Aorta (tissue), 5 donors: ENCODE results near the gene TNRC18. TPM values are rescaled to one million over a fixed set of nuclear protein-coding genes. Genes with fewer than 3 reads are reported as not detected.
"Not testable (repeated sequence)": the region's sequence is repeated elsewhere in the genome, so short reads cannot be mapped to it uniquely, and the experiment has no call there.

Experiments
- ATAC-seq: fragments of 200-7000 bp; cut with Tn5 transposase; one replicate; pipeline ENCODE4 v1.9.1; 2022; ENCODE audit warnings: moderate library complexity; ENCODE audit not compliant: low FRiP score
- DNase-seq, 2 donors: peaks; one replicate each; pipeline ENCODE4 v3.0.0-alpha.2; 2020
- H3K27ac ChIP-seq, 2 donors: one replicate each; pipeline ENCODE4 v1.5.1; 2013; ENCODE audit warnings: low read length in 2 of 2, mild to moderate bottlenecking in 2 of 2, moderate library complexity in 2 of 2, control low read depth in 1 of 2, inconsistent platforms in 1 of 2, low read depth in 1 of 2
- H3K27me3 ChIP-seq, 2 donors: one replicate each; pipeline ENCODE4 v1.6.1; 2013; ENCODE audit warnings: control low read depth in 1 of 2, low read length in 1 of 2, mild to moderate bottlenecking in 1 of 2, moderate library complexity in 1 of 2; ENCODE audit not compliant: insufficient read depth in 2 of 2, control insufficient read depth in 1 of 2
- H3K36me3 ChIP-seq, 2 donors: one replicate each; pipeline ENCODE4 v1.6.1; 2013; ENCODE audit warnings: control low read depth in 1 of 2, low read length in 1 of 2, mild to moderate bottlenecking in 1 of 2; ENCODE audit not compliant: insufficient read depth in 2 of 2, control insufficient read depth in 1 of 2
- H3K4me1 ChIP-seq, 2 donors: one replicate each; pipeline ENCODE4 v1.6.1; 2013; ENCODE audit warnings: low read length in 2 of 2, control low read depth in 1 of 2, mild to moderate bottlenecking in 1 of 2, moderate library complexity in 1 of 2; ENCODE audit not compliant: insufficient read depth in 2 of 2, control insufficient read depth in 1 of 2
- H3K4me3 ChIP-seq, 2 donors: one replicate each; pipeline ENCODE4 v1.5.1; 2013; ENCODE audit warnings: low read length in 2 of 2, control low read depth in 1 of 2, mild to moderate bottlenecking in 1 of 2
- H3K9me3 ChIP-seq: one replicate; pipeline ENCODE4 v1.6.1; 2013; ENCODE audit warnings: mild to moderate bottlenecking, low read length; ENCODE audit not compliant: control insufficient read depth
- WGBS, 2 donors: extraction: QIAGEN DNeasy Blood & Tissue Kit; methylation state at CpG; one replicate each; pipeline ENCODE4 v1.1.7; 2013; 5-methylcytosine and 5-hydroxymethylcytosine counted together
- intact Hi-C, 2 donors: fragments of 100-400 bp; cut with DNase I; formaldehyde crosslinking; loops; one replicate each; pipeline versions ENCODE4 v1.14.2 to v1.15.0; 2022
- polyA plus RNA-seq, 2 donors: library from polyadenylated mRNA; stranded (reverse); fragments of 200-250 nt; gene quantifications; one replicate each; pipeline ENCODE4 v1.2.3, GENCODE V29; 2013
- total RNA-seq, 2 donors: library from RNA; stranded (reverse); fragmentation: NEBNext Ultra II Directional; extraction: Animal tissue kit (Norgen Biotek cat#: 25700); gene quantifications; one replicate each; pipeline ENCODE4 v1.2.1, GENCODE V29; 2021
- donor health status: healthy with polysubstance abuse.
- donor health status: Bipolar disorder and iron deficiency.
- donor health status: DM: no; HTN: no; CAD: no.
- donor health status: DM: no; HTN: no; CAD: no.
- donor health status: DM: yes; HTN: yes; CAD: no.

TNRC18 gene
- total and polyA plus RNA-seq, 4 donors = 41.8 to 132 (median 78.2) TPM

- Histone ChIP-seq H3K27me3 (no peaks in the 10 kb centered on the region), H3K4me3 (no peak overlapping the region), H3K4me1 (no peaks in the 10 kb centered on the region), H3K9me3 (no peaks in the 10 kb centered on the region), H3K27ac (no peak overlapping the region), H3K36me3 (no peaks in the 10 kb centered on the region)
- DNase-seq (no peak), ATAC-seq (no peak)
- intact Hi-C loops = no loop called here
- WGBS, 2 donors = 84 to 90% methylated on average over 4 of the region's 4 CpGs
These were observed 143.9 kb downstream of the TNRC18 start for GRCh38 chr7:5279734-5280133.

GRCh38 chr7:5278766-5279165 is 144.9 kb downstream of the TNRC18 start:
- H3K27ac ChIP-seq = no peak overlapping the region
- 7 to 9% methylated on average over 7 of the region's 7 CpGs for WGBS, 2 donors
- no peak overlapping the region for H3K4me3 ChIP-seq
- no peaks in the 10 kb centered on the region for H3K27me3 ChIP-seq
- H3K4me1 ChIP-seq = no peaks in the 10 kb centered on the region
- no peaks in the 10 kb centered on the region for H3K9me3 ChIP-seq
- ATAC-seq (no peak), DNase-seq (no peak)
- intact Hi-C loops = no loop called here
- H3K36me3 ChIP-seq = no peaks in the 10 kb centered on the region

GRCh38 chr7:5276611-5277010 is 147.0 kb downstream of the TNRC18 start:
- no peaks in the 10 kb centered on the region for H3K9me3 ChIP-seq
- no peaks in the 10 kb centered on the region for H3K36me3 ChIP-seq
- no peak overlapping the region for H3K4me3 ChIP-seq
- 80 to 83% methylated on average over 15 of the region's 15 CpGs for WGBS, 2 donors
- DNase-seq = no peak
- H3K27ac ChIP-seq = no peak overlapping the region
- no peaks in the 10 kb centered on the region for H3K4me1 ChIP-seq
- ATAC-seq = no peak
- H3K27me3 ChIP-seq = no peaks in the 10 kb centered on the region
- intact Hi-C loops = no loop called here

- H3K27me3 ChIP-seq, H3K4me3 ChIP-seq, intact Hi-C loops, H3K4me1 ChIP-seq, ATAC-seq, H3K36me3 ChIP-seq, DNase-seq, H3K27ac ChIP-seq, H3K9me3 ChIP-seq: not testable (repeated sequence)
- 92 to 95% methylated on average over 14 of the region's 14 CpGs for WGBS, 2 donors
These were observed 147.5 kb downstream of the TNRC18 start for GRCh38 chr7:5276123-5276522.

- H3K36me3 ChIP-seq, intact Hi-C loops, ATAC-seq, H3K27me3 ChIP-seq, H3K4me3 ChIP-seq, DNase-seq, H3K9me3 ChIP-seq, H3K4me1 ChIP-seq, H3K27ac ChIP-seq: not testable (repeated sequence)
- 57 to 79% methylated on average over 10 of the region's 10 CpGs for WGBS, 2 donors
These were observed 148.1 kb downstream of the TNRC18 start for GRCh38 chr7:5275510-5275909.

- H3K27me3 ChIP-seq, DNase-seq, H3K4me3 ChIP-seq, H3K4me1 ChIP-seq, H3K27ac ChIP-seq, H3K36me3 ChIP-seq, intact Hi-C loops, H3K9me3 ChIP-seq: not testable (repeated sequence)
- peak; percentile 16 for ATAC-seq
- WGBS, 2 donors = 27 to 29% methylated on average over 10 to 11 of the region's 11 CpGs
These were observed 148.6 kb downstream of the TNRC18 start for GRCh38 chr7:5274985-5275431.

- 71 to 80% methylated on average over 7 of the region's 7 CpGs for WGBS, 2 donors
These were observed 149.2 kb downstream of the TNRC18 start for GRCh38 chr7:5274441-5274840.

GRCh38 chr7:5273831-5274405 is 149.7 kb downstream of the TNRC18 start:
- H3K36me3 ChIP-seq, ATAC-seq: not testable (repeated sequence)

More at GRCh38 chr7:5274441-5274840, 149.2 kb downstream of the TNRC18 start:
- H3K27me3 ChIP-seq = no peaks in the 10 kb centered on the region
- intact Hi-C loops = no loop called here
- no peaks in the 10 kb centered on the region for H3K36me3 ChIP-seq
- ATAC-seq (no peak), DNase-seq (no peak)
- no peak overlapping the region for H3K4me3 ChIP-seq
- no peaks in the 10 kb centered on the region for H3K9me3 ChIP-seq
- no peak overlapping the region for H3K27ac ChIP-seq
- H3K4me1 ChIP-seq = no peaks in the 10 kb centered on the region

GRCh38 chr7:5270788-5271187 is 152.8 kb downstream of the TNRC18 start:
- ATAC-seq = no peak

More at GRCh38 chr7:5273831-5274405, 149.7 kb downstream of the TNRC18 start:
- DNase-seq, H3K9me3 ChIP-seq, H3K4me3 ChIP-seq, intact Hi-C loops, H3K27me3 ChIP-seq, H3K27ac ChIP-seq, H3K4me1 ChIP-seq: not testable (repeated sequence)
- WGBS, 2 donors = 33 to 37% methylated on average over 18 of the region's 18 CpGs

More at GRCh38 chr7:5270788-5271187, 152.8 kb downstream of the TNRC18 start:
- H3K36me3 ChIP-seq = no peaks in the 10 kb centered on the region
- H3K27me3 ChIP-seq = no peaks in the 10 kb centered on the region
- intact Hi-C loops = no loop called here
- 7 to 9% methylated on average over 6 of the region's 6 CpGs for WGBS, 2 donors
- no peaks in the 10 kb centered on the region for H3K4me1 ChIP-seq
- no peak for DNase-seq
- H3K4me3 ChIP-seq = no peak overlapping the region
- no peak overlapping the region for H3K27ac ChIP-seq
- H3K9me3 ChIP-seq = no peaks in the 10 kb centered on the region
